Activated CD4-positive, alpha-beta T cell treated with anti-CD3 and anti-CD28 coated beads, Interleukin-2, amount 10 ng/mL, durations not matched to agents 7 days and 5 days (primary cell): ENCODE data around the gene CHN2. TPM values are rescaled to one million over a fixed set of nuclear protein-coding genes. Genes with fewer than 3 reads are reported as not detected.

ENCODE experiments used
- CTCF ChIA-PET: fragments of 350-600 bp; sonication (Branson Sonifier 250); formaldehyde crosslinking; loops from one replicate; lab custom pipeline; 2021; ENCODE audit warnings: antibody characterized with exemption; lab: Charles Lee
- POLR2A ChIA-PET: fragments of 350-600 bp; sonication (Branson Sonifier 250); formaldehyde crosslinking; loops from one replicate; lab custom pipeline; 2021; ENCODE audit warnings: antibody characterized with exemption; lab: Charles Lee
- DNase-seq: peaks from one replicate; pipeline ENCODE4 v3.0.0-alpha.2; 2020
- H3K27ac Mint-ChIP-seq: one replicate; pipeline ENCODE4 v1.8.0; 2021; ENCODE audit warnings: mild to moderate bottlenecking, moderate library complexity, mixed read lengths
- H3K27me3 Mint-ChIP-seq: one replicate; pipeline ENCODE4 v1.8.0; 2021; ENCODE audit warnings: mixed read lengths
- H3K36me3 Mint-ChIP-seq: one replicate; pipeline ENCODE4 v1.8.0; 2021; ENCODE audit warnings: low read depth, mixed read lengths
- H3K4me1 Mint-ChIP-seq: one replicate; pipeline ENCODE4 v1.8.0; 2021; ENCODE audit warnings: mixed read lengths
- H3K4me3 Mint-ChIP-seq: one replicate; pipeline ENCODE4 v1.8.0; 2021; ENCODE audit warnings: mild to moderate bottlenecking, moderate library complexity, mixed read lengths
- H3K9me3 Mint-ChIP-seq: one replicate; pipeline ENCODE4 v1.8.0; 2021; ENCODE audit warnings: mixed read lengths
- total RNA-seq, 2 experiments: library from RNA; stranded (reverse); gene quantifications; one replicate each; pipeline ENCODE4 v1.2.3, GENCODE V29; 2021

CHN2 gene
- total RNA-seq, 2 experiments from 2014 or later, result 2.4 to 3.6 TPM

GRCh38 chr7:29332042-29332811, 137.7 kb downstream of the CHN2 start:
- CTCF ChIA-PET, result interaction anchor here (0.8 kb wide), 1 partner anchor 704 kb away, joined by 5 read pairs; no protein-coding TSS in a partner anchor

GRCh38 chr7:29332875-29333855, 138.6 kb downstream of the CHN2 start:
- CTCF ChIA-PET, result no interaction called here
- Mint-ChIP-seq H3K4me3 (no peak overlapping the region), H3K9me3 (peaks cover 1% of the 10 kb centered on the region), H3K4me1 (peaks cover 44% of the 10 kb centered on the region), H3K27me3 (no peaks in the 10 kb centered on the region), H3K36me3 (no peaks in the 10 kb centered on the region), H3K27ac (no peak overlapping the region)
- POLR2A ChIA-PET, result no interaction called here
- DNase-seq, result no peak

More at GRCh38 chr7:29332042-29332811, 137.7 kb downstream of the CHN2 start:
- Mint-ChIP-seq H3K27me3 (peaks cover 3% of the 10 kb centered on the region), H3K9me3 (peaks cover 4% of the 10 kb centered on the region), H3K4me3 (no peak overlapping the region), H3K4me1 (peaks cover 34% of the 10 kb centered on the region), H3K36me3 (no peaks in the 10 kb centered on the region), H3K27ac (no peak overlapping the region)
- DNase-seq, result no peak
- POLR2A ChIA-PET, result no interaction called here

- Mint-ChIP-seq H3K27me3 (no peaks in the 10 kb centered on the region), H3K9me3 (no peaks in the 10 kb centered on the region), H3K4me3 (no peak overlapping the region), H3K36me3 (no peaks in the 10 kb centered on the region), H3K27ac (no peak overlapping the region), H3K4me1 (peaks cover 38% of the 10 kb centered on the region)
- DNase-seq, result no peak
- POLR2A ChIA-PET, result no interaction called here
- CTCF ChIA-PET, result no interaction called here
Observed at GRCh38 chr7:29335188-29336083, 140.9 kb downstream of the CHN2 start.

GRCh38 chr7:29337546-29338116, 143.1 kb downstream of the CHN2 start:
- H3K4me3 Mint-ChIP-seq, result peak overlapping the region; percentile 24

GRCh38 chr7:29340696-29341095, 146.1 kb downstream of the CHN2 start:
- POLR2A ChIA-PET, result no interaction called here
- no peak overlapping the region for H3K4me3 Mint-ChIP-seq
- CTCF ChIA-PET, result interaction anchor here (0.5 kb wide), 1 partner anchor 22 kb away, joined by 4 read pairs; no protein-coding TSS in a partner anchor
- H3K27me3 Mint-ChIP-seq, result no peaks in the 10 kb centered on the region
- no peak for DNase-seq
- H3K36me3 Mint-ChIP-seq, result no peaks in the 10 kb centered on the region
- H3K4me1 Mint-ChIP-seq, result peaks cover 30% of the 10 kb centered on the region
- H3K27ac Mint-ChIP-seq, result no peak overlapping the region
- no peaks in the 10 kb centered on the region for H3K9me3 Mint-ChIP-seq

More at GRCh38 chr7:29337546-29338116, 143.1 kb downstream of the CHN2 start:
- no peaks in the 10 kb centered on the region for H3K36me3 Mint-ChIP-seq
- no peaks in the 10 kb centered on the region for H3K9me3 Mint-ChIP-seq
- peak overlapping the region; percentile 87 for H3K27ac Mint-ChIP-seq
- DNase-seq, result peak; percentile 68
- peaks cover 38% of the 10 kb centered on the region for H3K4me1 Mint-ChIP-seq
- CTCF ChIA-PET, result no interaction called here
- H3K27me3 Mint-ChIP-seq, result no peaks in the 10 kb centered on the region
- POLR2A ChIA-PET, result no interaction called here

- H3K4me1 Mint-ChIP-seq, result peaks cover 27% of the 10 kb centered on the region
- ChIA-PET POLR2A (no interaction called here), CTCF (interaction anchor here (0.5 kb wide), 1 partner anchor 23 kb away, joined by 4 read pairs; no protein-coding TSS in a partner anchor)
- H3K9me3 Mint-ChIP-seq, result no peaks in the 10 kb centered on the region
- no peak overlapping the region for H3K4me3 Mint-ChIP-seq
- no peak overlapping the region for H3K27ac Mint-ChIP-seq
- no peaks in the 10 kb centered on the region for H3K27me3 Mint-ChIP-seq
- H3K36me3 Mint-ChIP-seq, result no peaks in the 10 kb centered on the region
- no peak for DNase-seq
Observed at GRCh38 chr7:29341156-29341555, 146.6 kb downstream of the CHN2 start.

GRCh38 chr7:29342761-29343160, 148.2 kb downstream of the CHN2 start:
- CTCF ChIA-PET, result interaction anchor here (1.2 kb wide), 1 partner anchor 9 kb away, joined by 3 read pairs; no protein-coding TSS in a partner anchor
- DNase-seq, result no peak
- POLR2A ChIA-PET, result no interaction called here
- no peaks in the 10 kb centered on the region for H3K36me3 Mint-ChIP-seq
- no peak overlapping the region for H3K4me3 Mint-ChIP-seq
- no peak overlapping the region for H3K27ac Mint-ChIP-seq
- H3K9me3 Mint-ChIP-seq, result no peaks in the 10 kb centered on the region
- peaks cover 12% of the 10 kb centered on the region for H3K4me1 Mint-ChIP-seq
- H3K27me3 Mint-ChIP-seq, result no peaks in the 10 kb centered on the region

GRCh38 chr7:29343399-29343798, 148.8 kb downstream of the CHN2 start:
- Mint-ChIP-seq H3K36me3 (no peaks in the 10 kb centered on the region), H3K27ac (no peak overlapping the region), H3K27me3 (peaks cover 2% of the 10 kb centered on the region), H3K4me1 (peaks cover 6% of the 10 kb centered on the region), H3K9me3 (no peaks in the 10 kb centered on the region), H3K4me3 (no peak overlapping the region)
- ChIA-PET CTCF (interaction anchor here (1.2 kb wide), 1 partner anchor 8 kb away, joined by 3 read pairs; no protein-coding TSS in a partner anchor), POLR2A (no interaction called here)
- DNase-seq, result peak; percentile 12

- ChIA-PET CTCF (no interaction called here), POLR2A (no interaction called here)
- H3K36me3 Mint-ChIP-seq, result no peaks in the 10 kb centered on the region
- no peaks in the 10 kb centered on the region for H3K4me1 Mint-ChIP-seq
- H3K27ac Mint-ChIP-seq, result no peak overlapping the region
- H3K4me3 Mint-ChIP-seq, result no peak overlapping the region
- no peaks in the 10 kb centered on the region for H3K9me3 Mint-ChIP-seq
- DNase-seq, result no peak
- H3K27me3 Mint-ChIP-seq, result peaks cover 5% of the 10 kb centered on the region
Observed at GRCh38 chr7:29344334-29344978, 149.9 kb downstream of the CHN2 start.

GRCh38 chr7:29345590-29345989, 151.0 kb downstream of the CHN2 start:
- POLR2A ChIA-PET, result no interaction called here
- peak; percentile 19 for DNase-seq

GRCh38 chr7:29346231-29346978, 151.8 kb downstream of the CHN2 start:
- H3K9me3 Mint-ChIP-seq, result no peaks in the 10 kb centered on the region
- ChIA-PET CTCF (no interaction called here), POLR2A (no interaction called here)
- H3K27me3 Mint-ChIP-seq, result peaks cover 5% of the 10 kb centered on the region
- H3K4me3 Mint-ChIP-seq, result no peak overlapping the region
- H3K27ac Mint-ChIP-seq, result no peak overlapping the region
- H3K4me1 Mint-ChIP-seq, result no peaks in the 10 kb centered on the region
- no peak for DNase-seq
- no peaks in the 10 kb centered on the region for H3K36me3 Mint-ChIP-seq

More at GRCh38 chr7:29345590-29345989, 151.0 kb downstream of the CHN2 start:
- CTCF ChIA-PET, result no interaction called here
- Mint-ChIP-seq H3K27ac (no peak overlapping the region), H3K36me3 (no peaks in the 10 kb centered on the region), H3K9me3 (no peaks in the 10 kb centered on the region), H3K27me3 (peaks cover 5% of the 10 kb centered on the region), H3K4me3 (no peak overlapping the region), H3K4me1 (no peaks in the 10 kb centered on the region)
